Type B pancreatic cell (in vitro differentiated cells): ENCODE measurements around the gene PARP12. TPM values are rescaled to one million over a fixed set of nuclear protein-coding genes. Genes with fewer than 3 reads are reported as not detected.

ENCODE experiments used
- DNase-seq: peaks from one replicate; pipeline ENCODE4 v3.0.0; 2021; ENCODE audit warnings: mixed read lengths; ENCODE audit not compliant: unreplicated experiment; ENCODE audit errors: extremely low spot score
- H3K27ac Mint-ChIP-seq: 2 replicates; pipeline ENCODE4 v1.8.0; 2021; ENCODE audit warnings: mild to moderate bottlenecking, mixed read lengths
- H3K27me3 Mint-ChIP-seq: 2 replicates; pipeline ENCODE4 v1.8.0; 2021; ENCODE audit warnings: mixed read lengths
- H3K36me3 Mint-ChIP-seq: 2 replicates; pipeline ENCODE4 v1.8.0; 2021; ENCODE audit warnings: mixed read lengths
- H3K4me1 Mint-ChIP-seq: one replicate; pipeline ENCODE4 v1.8.0; 2021; ENCODE audit warnings: mixed read lengths; ENCODE audit not compliant: unreplicated experiment
- H3K4me3 Mint-ChIP-seq: 2 replicates; pipeline ENCODE4 v1.8.0; 2021; ENCODE audit warnings: mild to moderate bottlenecking, mixed read lengths
- H3K9me3 Mint-ChIP-seq: 2 replicates; pipeline ENCODE4 v1.8.0; 2021; ENCODE audit warnings: mixed read lengths
- total RNA-seq: library from RNA; stranded (reverse); gene quantifications from 2 replicates; pipeline ENCODE4 v1.2.1, GENCODE V29; 2021; ENCODE audit warnings: low replicate concordance
- TF ChIP-seq, protein P1 (sequence below): fragments of 200-600 bp; sonication (generic); conservative IDR thresholded peaks from 2 replicates; pipeline ENCODE4 v1.5.0; 2021; ENCODE audit warnings: antibody characterized with exemption, mild to moderate bottlenecking

PARP12 gene
- total RNA-seq, 1 donor from 2014 or later: 11.9 TPM

GRCh38 chr7:140034421-140034820, 28.3 kb downstream of the PARP12 start:
- TF ChIP-seq, protein P1, sequence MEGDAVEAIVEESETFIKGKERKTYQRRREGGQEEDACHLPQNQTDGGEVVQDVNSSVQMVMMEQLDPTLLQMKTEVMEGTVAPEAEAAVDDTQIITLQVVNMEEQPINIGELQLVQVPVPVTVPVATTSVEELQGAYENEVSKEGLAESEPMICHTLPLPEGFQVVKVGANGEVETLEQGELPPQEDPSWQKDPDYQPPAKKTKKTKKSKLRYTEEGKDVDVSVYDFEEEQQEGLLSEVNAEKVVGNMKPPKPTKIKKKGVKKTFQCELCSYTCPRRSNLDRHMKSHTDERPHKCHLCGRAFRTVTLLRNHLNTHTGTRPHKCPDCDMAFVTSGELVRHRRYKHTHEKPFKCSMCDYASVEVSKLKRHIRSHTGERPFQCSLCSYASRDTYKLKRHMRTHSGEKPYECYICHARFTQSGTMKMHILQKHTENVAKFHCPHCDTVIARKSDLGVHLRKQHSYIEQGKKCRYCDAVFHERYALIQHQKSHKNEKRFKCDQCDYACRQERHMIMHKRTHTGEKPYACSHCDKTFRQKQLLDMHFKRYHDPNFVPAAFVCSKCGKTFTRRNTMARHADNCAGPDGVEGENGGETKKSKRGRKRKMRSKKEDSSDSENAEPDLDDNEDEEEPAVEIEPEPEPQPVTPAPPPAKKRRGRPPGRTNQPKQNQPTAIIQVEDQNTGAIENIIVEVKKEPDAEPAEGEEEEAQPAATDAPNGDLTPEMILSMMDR: no peak
- no peak for DNase-seq
- Mint-ChIP-seq H3K4me3 (no peak overlapping the region), H3K4me1 (peaks cover 8% of the 10 kb centered on the region), H3K27me3 (no peaks in the 10 kb centered on the region), H3K9me3 (no peaks in the 10 kb centered on the region), H3K27ac (no peak overlapping the region), H3K36me3 (peaks cover 4% of the 10 kb centered on the region)

- H3K4me1 Mint-ChIP-seq: peaks cover 4% of the 10 kb centered on the region
- no peaks in the 10 kb centered on the region for H3K9me3 Mint-ChIP-seq
- no peaks in the 10 kb centered on the region for H3K27me3 Mint-ChIP-seq
- DNase-seq: no peak
- TF ChIP-seq, protein P1: no peak
- H3K27ac Mint-ChIP-seq: no peak overlapping the region
- H3K4me3 Mint-ChIP-seq: no peak overlapping the region
- H3K36me3 Mint-ChIP-seq: no peaks in the 10 kb centered on the region
Observed at GRCh38 chr7:140033779-140034363, 28.9 kb downstream of the PARP12 start.

- H3K27me3 Mint-ChIP-seq: no peaks in the 10 kb centered on the region
- H3K4me3 Mint-ChIP-seq: no peak overlapping the region
- no peak for DNase-seq
- TF ChIP-seq, protein P1: no peak
- H3K4me1 Mint-ChIP-seq: peaks cover 4% of the 10 kb centered on the region
- H3K36me3 Mint-ChIP-seq: no peaks in the 10 kb centered on the region
- no peak overlapping the region for H3K27ac Mint-ChIP-seq
- H3K9me3 Mint-ChIP-seq: no peaks in the 10 kb centered on the region
Observed at GRCh38 chr7:140033036-140033435, 29.7 kb downstream of the PARP12 start.

DNA sequence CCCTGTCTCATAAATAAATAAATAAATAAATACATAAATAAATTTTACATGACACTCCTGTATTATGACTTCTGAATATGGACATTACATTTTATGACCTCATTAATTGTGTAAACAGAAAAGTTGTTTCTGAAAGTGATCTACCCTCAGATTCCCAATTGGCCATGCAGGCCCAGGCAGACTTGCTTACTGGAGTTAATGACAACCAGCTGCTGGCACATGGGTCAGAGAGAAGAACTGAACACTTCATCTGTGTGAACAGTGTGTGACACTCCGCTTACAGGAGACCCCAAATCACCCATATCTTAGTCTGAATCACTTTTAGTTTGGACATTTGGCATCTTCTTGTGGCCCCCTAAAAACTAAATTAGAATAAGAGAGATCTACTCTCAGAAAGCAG, 31.4 kb downstream of the PARP12 start:
- no peak for DNase-seq
- peaks cover 4% of the 10 kb centered on the region for H3K4me1 Mint-ChIP-seq
- no peaks in the 10 kb centered on the region for H3K27me3 Mint-ChIP-seq
- TF ChIP-seq, protein P1: no peak
- H3K4me3 Mint-ChIP-seq: no peak overlapping the region
- no peak overlapping the region for H3K27ac Mint-ChIP-seq
- no peaks in the 10 kb centered on the region for H3K36me3 Mint-ChIP-seq
- H3K9me3 Mint-ChIP-seq: no peaks in the 10 kb centered on the region

GRCh38 chr7:140029072-140029471, 33.7 kb downstream of the PARP12 start:
- TF ChIP-seq, protein P1: no peak
- Mint-ChIP-seq H3K27ac (no peak overlapping the region), H3K4me3 (no peak overlapping the region), H3K4me1 (peaks cover 4% of the 10 kb centered on the region), H3K36me3 (no peaks in the 10 kb centered on the region), H3K9me3 (no peaks in the 10 kb centered on the region), H3K27me3 (no peaks in the 10 kb centered on the region)
- DNase-seq: no peak

DNA sequence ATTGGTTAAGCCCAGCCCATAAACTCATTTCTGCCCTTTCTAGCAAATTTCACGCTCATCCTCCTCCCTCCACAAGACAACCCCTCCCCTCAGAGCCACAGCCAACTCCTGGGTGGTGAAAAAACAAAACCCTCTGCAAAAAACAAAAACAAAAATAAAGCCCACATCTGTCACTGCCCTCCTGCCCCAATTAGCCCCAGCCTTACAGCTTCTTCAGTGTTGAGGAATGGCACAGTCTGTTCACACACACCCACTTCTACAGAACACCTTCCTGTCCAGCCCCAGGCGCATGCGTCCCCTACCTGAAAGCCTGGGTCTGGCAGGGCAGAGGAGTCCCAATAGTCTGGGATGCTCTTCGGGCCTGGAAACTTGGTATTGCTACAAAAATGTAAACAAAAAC, 34.4 kb downstream of the PARP12 start:
- no peak overlapping the region for H3K4me3 Mint-ChIP-seq
- peaks cover 4% of the 10 kb centered on the region for H3K4me1 Mint-ChIP-seq
- H3K27ac Mint-ChIP-seq: no peak overlapping the region
- no peak for DNase-seq
- no peaks in the 10 kb centered on the region for H3K9me3 Mint-ChIP-seq
- TF ChIP-seq, protein P1: no peak
- H3K36me3 Mint-ChIP-seq: no peaks in the 10 kb centered on the region
- no peaks in the 10 kb centered on the region for H3K27me3 Mint-ChIP-seq
